H1 (cell line): ENCODE data around the gene JAKMIP2. TPM values are rescaled to one million over a fixed set of nuclear protein-coding genes. Genes with fewer than 3 reads are reported as not detected.

Experiments
- CTCF ChIA-PET: fragments of 300-600 bp; sonication (Branson Sonifier 250); formaldehyde crosslinking; loops from one replicate; lab custom pipeline; 2021; ENCODE audit not compliant: partially characterized antibody; lab: Charles Lee
- POLR2A ChIA-PET: fragments of 300-600 bp; sonication (Branson Sonifier 250); formaldehyde crosslinking; loops from one replicate; lab custom pipeline; 2021; ENCODE audit warnings: inconsistent platforms; ENCODE audit not compliant: partially characterized antibody; lab: Charles Lee
- DNase-seq, 2 experiments: peaks; one replicate each; pipeline versions ENCODE4 v3.0.0 to v3.0.0-alpha.2; 2010 to 2022; ENCODE audit warnings: low spot score in 2 of 2, low read depth in 1 of 2, mixed read lengths in 1 of 2
- FAIRE-seq: peaks from 2 replicates; lab custom pipeline; 2011; peaks lifted over from hg19 to GRCh38; lab: Jason Lieb, UNC
- H2AFZ ChIP-seq: 2 replicates; pipeline ENCODE4 v1.8.1; 2012; ENCODE audit warnings: low read length, inconsistent platforms
- H2AK5ac ChIP-seq: 2 replicates; pipeline ENCODE4 v1.6.1; 2013; ENCODE audit warnings: low read depth, low read length
- H2BK120ac ChIP-seq: replicated peaks from 2 replicates; pipeline ENCODE3; 2013; ENCODE audit warnings: low read depth, low read length, inconsistent platforms
- H2BK12ac ChIP-seq: 2 replicates; pipeline ENCODE4 v1.6.1; 2013; ENCODE audit warnings: low read depth, low read length
- H2BK15ac ChIP-seq: 2 replicates; pipeline ENCODE4 v1.6.1; 2013; ENCODE audit warnings: low read length
- H2BK20ac ChIP-seq: 2 replicates; pipeline ENCODE4 v1.6.1; 2013; ENCODE audit warnings: low read length
- H2BK5ac ChIP-seq: 2 replicates; pipeline ENCODE4 v1.6.1; 2013; ENCODE audit warnings: low read depth, low read length
- H3K14ac ChIP-seq: 2 replicates; pipeline ENCODE4 v1.6.1; 2013; ENCODE audit warnings: inconsistent platforms; ENCODE audit not compliant: insufficient read length
- H3K18ac ChIP-seq: 2 replicates; pipeline ENCODE4 v1.6.1; 2013; ENCODE audit warnings: low read length; ENCODE audit errors: extremely low read depth
- H3K23ac ChIP-seq: 2 replicates; pipeline ENCODE4 v1.6.1; 2013; ENCODE audit warnings: inconsistent platforms; ENCODE audit not compliant: insufficient read length
- H3K23me2 ChIP-seq: 2 replicates; pipeline ENCODE4 v1.6.1; 2013; ENCODE audit warnings: low read depth, low read length
- H3K27ac ChIP-seq: 2 replicates; pipeline ENCODE4 v1.6.1; 2011; ENCODE audit warnings: low read depth, low read length, inconsistent platforms
- H3K27me3 ChIP-seq, 4 experiments: replicated peaks in 1 of 4; 1 replicate in 1 of 4; 2 replicates in 3 of 4; pipeline versions ENCODE4 v1.6.1 to v1.8.1; 2011 to 2013; ENCODE audit warnings: low read length in 3 of 4, mild to moderate bottlenecking in 3 of 4, inconsistent platforms in 2 of 4, mixed read lengths in 2 of 4, moderate library complexity in 1 of 4; ENCODE audit not compliant: control insufficient read depth in 3 of 4, insufficient read depth in 3 of 4; ENCODE audit errors: extremely low read depth in 1 of 4
- H3K36me3 ChIP-seq, 4 experiments: 2 replicates each; pipeline versions ENCODE4 v1.6.1 to v1.8.1; 2011 to 2013; ENCODE audit warnings: mild to moderate bottlenecking in 4 of 4, low read length in 3 of 4, moderate library complexity in 2 of 4, control low read depth in 1 of 4, inconsistent platforms in 1 of 4; ENCODE audit not compliant: insufficient read depth in 4 of 4, control insufficient read depth in 2 of 4
- H3K4ac ChIP-seq: replicated peaks from 2 replicates; pipeline ENCODE3; 2013; ENCODE audit warnings: low read length, low read depth, mixed read lengths, inconsistent platforms; ENCODE audit not compliant: insufficient read length
- H3K4me1 ChIP-seq, 4 experiments: replicated peaks in 1 of 4; 1 replicate in 1 of 4; 2 replicates in 3 of 4; pipeline versions ENCODE4 v1.6.1 to v1.8.1; 2011 to 2013; ENCODE audit warnings: low read length in 3 of 4, inconsistent platforms in 2 of 4, mixed read lengths in 1 of 4; ENCODE audit not compliant: insufficient read depth in 4 of 4, control insufficient read depth in 3 of 4
- H3K4me2 ChIP-seq, 2 experiments: 2 replicates each; pipeline versions ENCODE4 v1.6.1 to v1.8.1; 2011 to 2013; ENCODE audit warnings: low read depth in 2 of 2, low read length in 2 of 2, control low read depth in 1 of 2, inconsistent platforms in 1 of 2, mild to moderate bottlenecking in 1 of 2; ENCODE audit not compliant: insufficient read depth in 1 of 2
- H3K4me3 ChIP-seq, 4 experiments: fragments of 200-600, 300-600 bp in 1 of 4; sonication (generic), shearing (Covaris generic), sonication (Bioruptor Twin) in 1 of 4; 2 replicates each; pipeline versions ENCODE4 v1.5.1 to v1.8.1; 2011 to 2016; ENCODE audit warnings: low read length in 4 of 4, low read depth in 3 of 4, control low read depth in 2 of 4, inconsistent platforms in 2 of 4, mild to moderate bottlenecking in 2 of 4, mixed read lengths in 1 of 4, moderate library complexity in 1 of 4; ENCODE audit not compliant: insufficient read depth in 2 of 4; ENCODE audit errors: extremely low read depth in 1 of 4
- H3K56ac ChIP-seq: replicated peaks from 2 replicates; pipeline ENCODE3; 2013; ENCODE audit warnings: low read depth, mild to moderate bottlenecking, mixed read lengths, low read length, inconsistent platforms; ENCODE audit not compliant: insufficient read length
- H3K79me1 ChIP-seq: 2 replicates; pipeline ENCODE4 v1.6.1; 2013; ENCODE audit warnings: low read depth, low read length, control low read depth
- H3K79me2 ChIP-seq, 2 experiments: 2 replicates each; pipeline versions ENCODE4 v1.6.1 to v1.8.1; 2012 to 2013; ENCODE audit warnings: low read length in 2 of 2, mild to moderate bottlenecking in 2 of 2, inconsistent platforms in 1 of 2; ENCODE audit not compliant: insufficient read depth in 2 of 2, control insufficient read depth in 1 of 2
- H3K9ac ChIP-seq, 4 experiments: replicated peaks in 1 of 4; 1 replicate in 1 of 4; 2 replicates in 3 of 4; pipeline versions ENCODE4 v1.6.1 to v1.8.1; 2011 to 2013; ENCODE audit warnings: low read depth in 3 of 4, low read length in 3 of 4, control low read depth in 2 of 4, mild to moderate bottlenecking in 2 of 4, moderate library complexity in 2 of 4, inconsistent platforms in 1 of 4; ENCODE audit errors: extremely low read depth in 1 of 4
- H3K9me3 ChIP-seq, 2 experiments: 2 replicates each; pipeline versions ENCODE4 v1.6.1 to v1.8.1; 2012 to 2013; ENCODE audit warnings: mild to moderate bottlenecking in 2 of 2, moderate library complexity in 2 of 2, control low read depth in 1 of 2, inconsistent platforms in 1 of 2, low read depth in 1 of 2, low read length in 1 of 2, mixed read lengths in 1 of 2; ENCODE audit not compliant: insufficient read depth in 2 of 2
- H4K20me1 ChIP-seq, 2 experiments: replicated peaks in 1 of 2; 2 replicates each; pipeline versions ENCODE3 to v1.8.1; 2011 to 2013; ENCODE audit warnings: inconsistent platforms in 2 of 2, low read length in 2 of 2, mild to moderate bottlenecking in 1 of 2; ENCODE audit not compliant: insufficient read depth in 2 of 2, control insufficient read depth in 1 of 2
- H4K5ac ChIP-seq: 2 replicates; pipeline ENCODE4 v1.6.1; 2013; ENCODE audit warnings: low read length, low read depth, mixed read lengths, inconsistent platforms; ENCODE audit not compliant: insufficient read length
- H4K8ac ChIP-seq: 2 replicates; pipeline ENCODE4 v1.8.0; 2013; ENCODE audit warnings: mild to moderate bottlenecking, moderate library complexity, low read length, inconsistent platforms; ENCODE audit not compliant: insufficient read depth; ENCODE audit errors: extremely low read depth
- H4K91ac ChIP-seq: replicated peaks from 2 replicates; pipeline ENCODE3; 2013; ENCODE audit warnings: low read length, mixed read lengths, inconsistent platforms; ENCODE audit not compliant: insufficient read length
- ASH2L ChIP-seq: fragments of 200-600, 300-600 bp; sonication (generic); IDR thresholded peaks from one replicate; pipeline ENCODE4 v1.7.1; 2017; ENCODE audit warnings: low read length
- HDAC6 ChIP-seq: IDR thresholded peaks from one replicate; pipeline ENCODE4 v1.7.1; 2012; ENCODE audit warnings: low read depth, mild to moderate bottlenecking, inconsistent platforms, low read length, moderate library complexity
- KDM1A ChIP-seq: fragments of 200-600, 300-600 bp; sonication (generic); IDR thresholded peaks from 2 replicates; pipeline ENCODE4 v1.7.1; 2016; ENCODE audit warnings: mild to moderate bottlenecking, low read length, borderline replicate concordance
- KDM4A ChIP-seq: IDR thresholded peaks from one replicate; pipeline ENCODE4 v1.7.1; 2012; ENCODE audit warnings: low read depth, mild to moderate bottlenecking, moderate library complexity, low read length, inconsistent platforms; ENCODE audit not compliant: severe bottlenecking
- MAFK ChIP-seq: IDR thresholded peaks from 2 replicates; pipeline ENCODE4 v1.6.1; 2012; ENCODE audit warnings: low read depth, mild to moderate bottlenecking, improper control_type of control experiment, low read length
- MAX ChIP-seq: IDR thresholded peaks from 2 replicates; pipeline ENCODE4 v1.6.1; 2012; ENCODE audit warnings: inconsistent platforms
- PHF8 ChIP-seq: fragments of 200-600 bp; sonication (generic); conservative IDR thresholded peaks from 2 replicates; pipeline ENCODE4 v1.7.1; 2012; ENCODE audit warnings: low read depth, mild to moderate bottlenecking, inconsistent platforms, low read length, moderate library complexity
- POLR2AphosphoS5 ChIP-seq: IDR thresholded peaks from 2 replicates; pipeline ENCODE4 v1.6.1; 2011; ENCODE audit warnings: low read depth, low read length
- RFX5 ChIP-seq: IDR thresholded peaks from 2 replicates; pipeline ENCODE4 v1.6.1; 2011; ENCODE audit warnings: low read depth, low read length, improper control_type of control experiment, borderline replicate concordance
- RNF2 ChIP-seq: fragments of 200-900, 300-1000 bp; sonication (generic); IDR thresholded peaks from 2 replicates; pipeline ENCODE4 v1.7.1; 2016; ENCODE audit warnings: borderline replicate concordance, low read depth, mild to moderate bottlenecking, antibody characterized with exemption, low read length; ENCODE audit not compliant: poor library complexity, severe bottlenecking; ENCODE audit errors: missing control alignments
- SIRT6 ChIP-seq: IDR thresholded peaks from one replicate; pipeline ENCODE4 v1.7.1; 2012; ENCODE audit warnings: low read length, inconsistent platforms
- SP1 ChIP-seq: IDR thresholded peaks from 2 replicates; pipeline ENCODE4 v1.6.1; 2011; ENCODE audit warnings: low read depth, low read length
- SP4 ChIP-seq: IDR thresholded peaks from 2 replicates; pipeline ENCODE4 v1.6.1; 2012; ENCODE audit warnings: low read length, inconsistent platforms
- WGBS, 2 experiments: shearing (Covaris generic) in 1 of 2; methylation state at CpG; one replicate each; pipeline versions ENCODE4 v1.1.6 to v1.1.7; 2013 to 2015; ENCODE audit warnings: low lambda C conversion rate in 2 of 2, mixed read lengths in 2 of 2, inconsistent platforms in 1 of 2, low coverage in 1 of 2, missing lambda C conversion rate in 1 of 2; ENCODE audit not compliant: insufficient replicate concordance in 2 of 2, insufficient coverage in 1 of 2, insufficient read length in 1 of 2; ENCODE audit errors: extremely low coverage in 1 of 2, missing lambda C conversion rate in 1 of 2; 5-methylcytosine and 5-hydroxymethylcytosine counted together
- polyA plus RNA-seq, 7 experiments: library from polyadenylated mRNA; depleted of rRNA in 3 of 7; stranded (reverse) in 5 of 7; unstranded in 2 of 7; fragments of >200 nt in 5 of 7; fragments of 200-250 nt in 2 of 7; gene quantifications; 1 replicate in 5 of 7; 2 replicates in 1 of 7; 4 replicates in 1 of 7; pipeline versions ENCODE4 v1.2.1 to v1.2.3, GENCODE V29; 2011 to 2013; ENCODE audit warnings: missing spikeins in 2 of 7, mixed read lengths in 2 of 7
- total RNA-seq: library from RNA; stranded (reverse); fragmentation: NEBNext Ultra II Directional; extraction: Animal tissue kit (Norgen Biotek cat#: 25700); gene quantifications from 2 replicates; pipeline ENCODE4 v1.2.1, GENCODE V29; 2021

Gene JAKMIP2
- total and polyA plus RNA-seq, 2 of the 8 experiments (the other 6 are each of a cell fraction or from before 2014, with no cell fraction given), result 2.4 to 13.6 TPM

- no peak overlapping the region for H2BK120ac ChIP-seq
- H2BK20ac ChIP-seq, result no peak overlapping the region
- H3K4me1 ChIP-seq, result peaks cover 0 to 2% (median 0%) of the 10 kb centered on the region in 4 experiments; a peak in 1 of 7 replicates
- H3K9ac ChIP-seq, result no peak overlapping the region
- no peak overlapping the region for H3K14ac ChIP-seq
- H3K27me3 ChIP-seq, result no peaks in the 10 kb centered on the region
- no peak overlapping the region for H2BK15ac ChIP-seq
- no peaks in the 10 kb centered on the region for H3K36me3 ChIP-seq
- H2AK5ac ChIP-seq, result no peak overlapping the region
- no peaks in the 10 kb centered on the region for H3K9me3 ChIP-seq
- H3K23ac ChIP-seq, result no peak overlapping the region
- DNase-seq (no peak), FAIRE-seq (no peak)
- H3K79me1 ChIP-seq, result no peaks in the 10 kb centered on the region
- no peak overlapping the region for H3K4me3 ChIP-seq
- H3K23me2 ChIP-seq, result no peaks in the 10 kb centered on the region
- ChIA-PET CTCF (no interaction called here), POLR2A (no interaction called here)
- no peak overlapping the region for H4K8ac ChIP-seq
- no peak overlapping the region for H3K56ac ChIP-seq
- no peak overlapping the region for H3K4ac ChIP-seq
- H3K18ac ChIP-seq, result no peak overlapping the region
- no peak overlapping the region for H4K91ac ChIP-seq
- no peak overlapping the region for H2AFZ ChIP-seq
- WGBS, 2 experiments, result 79% methylated on average over 1 of the region's 1 CpG; no CpG with 5 or more reads in 1 of the 2 experiments
- no peaks in the 10 kb centered on the region for H3K79me2 ChIP-seq
- TF ChIP-seq SP4, result no peak
- no peak for TF ChIP-seq MAX
- no peak for TF ChIP-seq RFX5
- TF ChIP-seq MAFK, result no peak
- no peak for TF ChIP-seq SP1
- TF ChIP-seq PHF8, result no peak
- TF ChIP-seq POLR2AphosphoS5, result no peak
- no peak for TF ChIP-seq HDAC6
- TF ChIP-seq KDM1A, result no peak
- no peak for TF ChIP-seq SIRT6
- TF ChIP-seq ASH2L, result no peak
- TF ChIP-seq KDM4A, result no peak
- TF ChIP-seq RNF2, result no peak
- H4K5ac ChIP-seq, result no peak overlapping the region
- H2BK12ac ChIP-seq, result no peak overlapping the region
- H2BK5ac ChIP-seq, result no peak overlapping the region
- no peak overlapping the region for H3K4me2 ChIP-seq
- H3K27ac ChIP-seq, result no peak overlapping the region
- peaks cover 0 to 3% of the 10 kb centered on the region in 2 experiments for H4K20me1 ChIP-seq
These were observed 71.5 kb downstream of the JAKMIP2 start for GRCh38 chr5:147711019-147711418.
